GM21381 (cell line): Measurements from ENCODE around the gene ZNF367.
"Not testable (repeated sequence)": the region's sequence is repeated elsewhere in the genome, so short reads cannot be mapped to it uniquely, and the experiment has no call there.

Experiments used
- ATAC-seq: cut with Tn5 transposase; IDR thresholded peaks from one replicate; pipeline ENCODE4 v1.9.1; 2021; ENCODE audit warnings: mild to moderate bottlenecking, moderate library complexity; ENCODE audit not compliant: unreplicated experiment

Gene ZNF367

DNA sequence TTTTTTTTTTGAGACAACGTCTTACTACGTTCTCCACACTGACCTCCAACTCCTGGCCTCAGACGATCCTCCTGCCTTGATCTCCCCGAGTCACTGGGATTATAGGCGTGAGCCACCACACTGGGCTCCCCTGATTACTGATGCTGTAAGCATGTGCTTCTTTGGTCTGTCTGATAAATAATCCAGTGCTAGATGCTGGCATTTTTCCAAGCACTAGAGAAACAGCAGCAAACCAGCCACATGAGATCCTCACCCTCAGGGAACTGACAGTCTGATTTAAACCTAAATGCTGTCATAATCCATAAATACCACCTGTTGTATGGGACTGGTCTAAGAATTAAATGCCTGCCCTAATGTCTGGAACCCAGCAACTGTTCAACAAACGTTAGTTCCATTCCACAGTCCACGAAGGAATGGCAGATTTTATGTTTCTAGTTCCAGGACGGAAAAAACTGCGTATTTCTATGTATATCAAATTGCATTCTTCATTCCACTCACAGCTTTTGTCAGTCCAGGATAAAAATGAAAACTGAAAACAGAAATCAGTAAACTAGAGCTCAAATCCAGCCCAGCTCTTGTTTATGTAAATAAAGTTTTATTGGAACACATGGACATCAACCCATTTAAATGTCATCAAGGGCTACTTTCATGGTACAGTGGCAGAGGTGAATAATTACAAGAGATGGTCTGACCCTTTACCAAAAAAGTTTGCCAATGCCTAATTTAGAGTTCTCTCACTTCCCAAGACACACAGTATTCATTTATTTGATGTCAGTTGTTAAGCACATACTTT, 54.8 kb downstream of the ZNF367 start:
- no peak for ATAC-seq

DNA sequence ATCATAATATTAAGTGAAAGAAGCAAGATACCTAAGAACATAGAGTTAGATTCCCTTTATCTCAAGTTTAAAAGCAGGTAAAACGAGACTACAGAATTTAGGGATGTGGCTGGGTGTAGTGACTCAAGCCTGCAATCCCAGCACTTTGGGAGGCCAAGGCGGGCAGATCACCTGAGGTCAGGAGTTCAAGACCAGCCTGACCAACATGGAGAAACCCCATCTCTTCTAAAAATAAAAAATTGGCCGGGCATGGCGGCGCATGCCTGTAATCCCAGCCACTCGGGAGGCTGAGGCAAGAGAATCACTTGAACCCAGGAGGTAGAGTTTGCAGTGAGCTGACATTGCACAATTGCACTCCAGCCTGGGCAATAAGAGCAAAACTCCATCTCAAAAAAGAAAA, 56.1 kb downstream of the ZNF367 start:
- ATAC-seq, result not testable (repeated sequence)

DNA sequence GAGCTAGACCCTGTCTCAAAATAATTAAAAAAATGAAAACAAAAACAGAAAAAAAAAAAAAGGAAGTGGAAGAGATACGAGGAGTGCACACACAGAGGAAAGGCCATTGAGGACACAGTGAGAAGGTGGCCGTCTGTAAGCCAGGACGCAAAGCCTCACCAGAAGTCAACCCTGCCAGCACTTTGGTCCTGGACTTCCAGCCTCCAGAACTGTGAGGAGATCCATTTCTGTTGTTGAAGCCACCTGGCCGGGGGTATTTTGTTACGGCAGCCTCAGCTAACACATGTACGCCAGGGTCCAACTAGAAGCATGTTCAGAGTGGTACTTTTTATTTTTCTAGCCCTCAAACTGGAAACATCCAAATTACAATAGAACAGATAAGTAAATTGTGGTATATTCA, 56.5 kb downstream of the ZNF367 start:
- ATAC-seq, result no peak

DNA sequence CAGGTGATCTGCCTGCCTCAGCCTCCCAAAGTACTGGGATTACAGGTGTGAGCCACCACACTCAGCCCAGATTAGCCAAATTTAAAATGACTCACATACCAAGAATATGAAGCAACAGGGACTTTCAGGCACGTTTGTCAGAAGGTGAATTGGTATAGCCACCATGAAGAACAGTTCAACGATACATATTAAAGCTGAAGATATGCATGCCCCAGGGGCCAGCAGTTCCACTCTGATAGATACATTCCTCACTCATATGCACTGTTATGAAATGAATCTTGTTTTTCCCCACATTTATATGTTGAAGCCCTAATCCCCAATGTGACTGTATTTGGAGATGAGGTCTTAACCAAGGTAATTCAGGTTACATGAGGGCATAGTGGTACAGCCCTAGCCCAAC, 57.2 kb downstream of the ZNF367 start:
- ATAC-seq, result no peak

DNA sequence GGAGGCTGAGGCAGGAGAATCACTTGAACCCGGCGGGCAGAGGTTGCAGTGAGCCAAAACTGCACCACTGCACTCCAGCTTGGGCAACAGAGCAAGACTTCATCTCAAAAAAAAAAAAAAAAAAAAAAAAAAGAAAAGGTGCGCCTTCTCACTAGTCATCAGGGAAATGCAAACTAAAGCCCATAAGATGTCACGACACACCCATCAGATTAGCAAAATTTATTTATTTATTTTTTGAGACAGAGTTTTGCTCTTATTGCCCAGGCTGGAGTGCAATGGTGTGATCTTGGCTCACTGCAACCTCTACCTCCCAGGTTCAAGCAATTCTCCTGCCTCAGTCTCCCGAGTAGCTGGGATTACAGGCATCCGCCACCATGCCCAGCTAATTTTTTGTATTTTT, 57.6 kb downstream of the ZNF367 start:
- not testable (repeated sequence) for ATAC-seq

DNA sequence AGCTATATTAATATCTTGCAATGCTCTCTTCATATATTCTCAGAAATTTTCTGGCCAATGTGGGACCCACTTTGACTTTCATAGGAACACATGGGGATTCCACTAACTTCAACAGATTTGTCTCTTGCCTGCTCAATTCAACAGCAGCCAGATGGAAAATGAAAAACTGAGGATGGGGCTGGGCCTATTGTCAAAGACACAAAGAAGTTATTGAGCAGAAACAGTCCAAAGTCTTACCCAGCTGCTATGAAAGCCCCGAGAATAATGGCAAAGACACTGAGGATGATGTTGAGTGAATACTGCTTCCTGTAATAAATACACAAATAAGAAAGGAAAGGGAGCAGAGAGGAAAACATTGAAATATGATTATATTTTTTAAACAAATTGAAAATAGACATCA, 67.3 kb downstream of the ZNF367 start:
- ATAC-seq, result no peak

DNA sequence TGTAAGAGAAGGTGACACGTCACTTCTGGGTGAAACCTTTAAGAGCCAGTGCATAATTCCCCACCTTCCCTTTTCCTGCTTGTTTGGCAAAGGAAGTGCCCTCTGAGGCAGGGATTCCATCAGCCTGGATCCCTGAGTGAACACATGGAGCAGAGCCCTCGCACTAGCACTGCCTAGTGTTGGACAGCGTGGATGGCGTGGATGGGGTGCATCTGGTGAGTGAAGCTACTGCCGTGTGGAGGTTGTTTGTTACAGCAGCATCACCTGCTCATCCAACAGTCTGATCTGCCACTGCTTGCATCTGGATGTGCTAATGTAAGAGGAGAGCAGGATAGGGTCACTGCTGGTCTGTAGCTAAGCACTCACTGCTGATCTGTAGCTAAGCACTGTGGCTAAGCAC, 69.9 kb downstream of the ZNF367 start:
- no peak for ATAC-seq

DNA sequence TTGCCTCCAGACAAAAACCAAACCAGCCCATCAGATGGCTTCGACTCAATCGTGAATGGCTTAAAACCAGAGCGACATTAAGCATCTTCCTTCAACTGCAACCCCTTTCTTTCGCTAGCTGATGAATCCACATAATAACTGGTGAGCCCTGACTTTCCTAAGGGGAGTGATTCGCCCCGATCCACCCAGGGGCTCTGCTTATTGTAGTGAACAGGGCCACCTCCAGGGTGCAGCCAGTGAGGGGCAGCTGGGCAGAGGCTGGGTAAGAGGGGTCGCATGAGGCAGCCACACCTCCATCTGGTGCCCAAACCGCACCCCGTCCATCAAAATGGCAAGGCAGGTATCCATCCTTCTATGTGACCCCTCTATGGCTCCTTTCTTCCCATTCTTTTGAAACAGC, 72.6 kb downstream of the ZNF367 start:
- ATAC-seq, result no peak

DNA sequence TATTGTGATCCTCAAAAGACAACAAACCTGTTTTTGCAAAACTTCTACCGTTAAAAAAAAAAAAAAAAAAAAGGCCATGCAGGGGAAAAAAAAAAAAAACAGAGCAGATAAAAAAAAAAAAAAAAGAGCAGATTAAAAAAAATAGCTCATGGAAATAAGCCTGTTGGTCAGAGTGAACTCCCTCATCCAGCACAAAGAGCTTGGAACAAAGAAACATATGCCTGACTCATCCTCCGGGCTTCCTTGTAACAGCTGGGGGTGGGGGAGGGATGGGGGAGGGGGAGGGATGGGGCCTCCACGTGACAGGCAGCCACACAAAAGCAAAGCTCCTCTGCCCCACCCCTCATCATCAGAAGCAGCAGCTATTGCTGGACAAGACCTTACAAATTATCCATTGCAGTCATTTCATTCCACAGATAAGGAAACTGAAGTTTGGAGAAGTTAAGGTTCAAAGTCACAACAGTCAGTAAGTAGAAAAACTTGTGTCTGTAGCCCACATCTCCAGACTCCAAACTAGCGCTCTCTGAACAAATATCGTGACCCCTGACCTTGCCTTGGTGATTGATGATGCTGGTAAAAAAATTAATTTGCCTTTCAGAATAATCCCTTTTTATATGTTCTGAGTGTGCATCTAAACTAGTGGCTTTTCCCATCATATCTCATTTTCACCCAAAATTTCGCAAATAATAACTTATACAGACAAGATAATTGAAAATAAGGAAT, 73.6 kb downstream of the ZNF367 start:
- no peak for ATAC-seq

DNA sequence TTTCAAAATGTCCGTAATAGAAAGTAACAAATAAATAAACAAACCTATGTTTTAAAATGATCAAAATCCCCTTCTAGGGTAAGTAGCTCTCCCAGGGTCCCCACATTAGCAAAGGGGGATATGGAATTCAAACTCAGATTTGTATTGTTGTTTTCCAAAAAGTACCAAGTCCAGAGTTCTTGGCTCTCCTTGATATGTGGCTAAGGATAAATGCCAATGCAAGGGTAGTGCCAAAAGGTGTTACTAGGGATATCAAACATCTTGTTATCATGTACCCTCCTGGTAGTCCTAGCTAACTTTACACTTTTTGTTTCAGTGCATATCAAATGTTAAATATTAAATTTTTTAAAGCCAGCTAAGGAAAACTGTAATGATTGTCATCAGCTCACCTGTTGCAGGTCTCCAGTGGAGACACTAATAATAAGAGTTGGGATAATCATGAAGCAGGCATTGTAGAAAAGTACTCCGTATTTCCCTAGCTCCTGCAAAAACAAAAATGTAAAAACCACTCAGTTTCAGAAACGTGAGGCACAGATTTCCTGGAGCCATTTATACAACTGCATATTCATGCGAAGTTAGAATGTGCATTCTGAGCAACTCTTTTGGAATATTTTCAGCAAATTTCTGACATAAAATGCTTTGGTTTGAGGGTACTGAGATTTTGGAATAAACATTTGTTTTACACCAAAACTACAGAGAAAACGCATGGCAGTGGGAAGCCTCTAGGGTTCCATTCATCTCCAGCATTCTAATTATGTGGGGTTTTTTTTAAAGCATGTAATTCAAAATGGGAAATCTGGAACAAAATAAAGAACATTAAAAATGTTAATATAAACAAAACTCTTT, 74.4 kb downstream of the ZNF367 start:
- ATAC-seq, result no peak

DNA sequence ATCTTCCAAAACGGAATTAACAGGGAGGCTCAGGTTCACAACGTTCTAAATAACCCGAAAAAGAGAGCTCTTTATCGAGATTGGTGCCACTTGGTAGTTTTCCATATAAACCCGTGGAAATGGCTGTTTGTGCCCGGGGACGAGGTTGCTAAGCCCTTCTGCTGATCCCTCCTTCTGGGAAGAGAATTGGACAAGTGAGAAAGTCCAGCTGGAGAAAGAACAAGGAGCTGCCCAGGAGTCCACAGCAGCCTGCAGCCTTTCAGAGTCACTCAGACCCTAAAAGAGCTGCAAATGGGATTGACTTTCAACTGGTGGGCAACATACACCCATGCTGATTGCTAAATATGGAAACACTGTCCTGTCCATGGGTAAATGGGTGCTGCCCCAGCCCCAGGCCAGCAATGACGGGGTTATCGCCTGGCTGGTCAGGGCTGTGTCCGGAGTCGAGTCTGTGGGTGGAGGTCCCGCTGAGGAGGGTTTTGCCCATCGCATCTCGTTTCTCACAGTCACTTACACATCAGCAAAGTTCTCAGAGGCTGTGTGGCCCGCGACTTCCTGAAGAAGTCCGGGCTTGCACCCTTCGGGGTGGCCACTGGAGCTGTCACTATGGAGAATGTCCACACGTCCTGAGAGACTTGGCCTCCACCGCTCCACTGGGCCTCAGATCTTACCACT, 75.5 kb downstream of the ZNF367 start:
- no peak for ATAC-seq

DNA sequence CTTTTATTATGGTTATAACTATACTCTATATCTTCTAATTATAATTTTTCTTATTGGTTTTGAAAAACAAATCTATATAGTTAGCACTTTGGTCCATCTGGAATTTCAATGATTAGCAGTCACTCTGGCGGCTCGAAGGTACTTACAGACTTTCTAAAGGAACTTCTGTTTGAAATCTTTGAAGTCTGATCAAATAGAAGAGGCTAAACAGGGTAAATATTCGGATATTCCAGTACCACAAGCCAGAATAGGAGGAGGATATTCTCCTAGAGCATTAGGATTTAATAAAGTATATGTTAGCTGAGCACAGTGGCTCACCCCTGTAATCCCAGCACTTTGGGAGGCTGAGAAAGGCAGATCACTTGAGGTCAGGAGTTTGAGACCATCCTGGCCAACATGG, 77.5 kb downstream of the ZNF367 start:
- no peak for ATAC-seq

DNA sequence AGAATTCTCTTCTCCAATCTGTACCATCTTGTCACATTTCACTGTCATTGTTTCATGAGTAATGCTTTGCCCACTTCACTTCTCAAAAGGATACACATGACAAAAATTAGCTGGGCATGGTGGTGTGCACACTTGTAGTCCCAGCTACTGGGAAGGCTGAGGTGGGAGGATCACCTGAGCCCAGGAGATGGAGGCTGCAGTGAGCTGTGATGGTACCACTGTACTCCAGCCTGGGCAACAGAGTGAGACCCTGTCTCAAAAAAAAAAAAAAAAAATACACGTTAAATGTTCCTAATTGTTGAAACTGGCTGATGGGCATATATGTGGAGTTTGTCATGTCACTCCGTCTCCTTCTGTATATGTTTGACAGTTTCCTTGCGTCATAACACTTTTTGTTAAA, 79.9 kb downstream of the ZNF367 start:
- no peak for ATAC-seq
